ENCODE data around the gene AKR7A2.

- no peak for TF ChIP-seq PATZ1 (CRISPR knock-in tag; IDR thresholded peaks at IDR 0.05; ENCODE audit: borderline replicate concordance)
- no peak for TF ChIP-seq BACH2 (CRISPR knock-in tag; IDR thresholded peaks at IDR 0.05; ENCODE audit: borderline replicate concordance)
- no peak for TF ChIP-seq POU6F1 (CRISPR knock-in tag; IDR thresholded peaks at IDR 0.05; ENCODE audit: borderline replicate concordance, low read depth)
- TF ChIP-seq ZFP3 (CRISPR knock-in tag; IDR thresholded peaks at IDR 0.05): no peak
- no peak for TF ChIP-seq ZNF565 (CRISPR knock-in tag; conservative IDR thresholded peaks at IDR 0.05; ENCODE audit: low read depth)
- TF ChIP-seq CSDC2 (CRISPR knock-in tag; IDR thresholded peaks at IDR 0.05): no peak
- no peak for TF ChIP-seq ARNTL (CRISPR knock-in tag; IDR thresholded peaks at IDR 0.05; ENCODE audit: borderline replicate concordance, low read depth)
- TF ChIP-seq RARB (CRISPR knock-in tag; IDR thresholded peaks at IDR 0.05): no peak
- TF ChIP-seq ESRRG (CRISPR knock-in tag; IDR thresholded peaks at IDR 0.05): no peak
Observed at GRCh38 chr1:19352839-19353238, 40.9 kb upstream of the AKR7A2 start.

All from SK-N-SH treated with all-trans-retinoic acid at 6 μM for 48 hours (cell line).